Measurements from ENCODE around the gene CLTC.
"Not testable (repeated sequence)": the region's sequence is repeated elsewhere in the genome, so short reads cannot be mapped to it uniquely, and the experiment has no call there.

GRCh38 chr17:59656624-59657023 lies 36.9 kb downstream of the CLTC start:
- not testable (repeated sequence) for TF ChIP-seq EZH2 (IDR thresholded peaks at IDR 0.05; ENCODE audit: insufficient read depth, poor library complexity, severe bottlenecking); EZH2phosphoT487 (IDR thresholded peaks at IDR 0.05; ENCODE audit: insufficient read depth, low read depth)

All from GM23248 (cell line).